HL-60 (cell line): ENCODE data around the gene TEX9.

Source experiments
- POLR2AphosphoS5 ChIP-seq: IDR thresholded peaks from 2 replicates; pipeline ENCODE4 v1.6.1; 2012; ENCODE audit warnings: low read depth
- TF ChIP-seq, protein P1 (sequence below): IDR thresholded peaks from one replicate; pipeline ENCODE4 v1.5.1; 2011; ENCODE audit warnings: low read length, control low read depth, inconsistent platforms; ENCODE audit not compliant: insufficient read depth

- TF ChIP-seq, protein P1, sequence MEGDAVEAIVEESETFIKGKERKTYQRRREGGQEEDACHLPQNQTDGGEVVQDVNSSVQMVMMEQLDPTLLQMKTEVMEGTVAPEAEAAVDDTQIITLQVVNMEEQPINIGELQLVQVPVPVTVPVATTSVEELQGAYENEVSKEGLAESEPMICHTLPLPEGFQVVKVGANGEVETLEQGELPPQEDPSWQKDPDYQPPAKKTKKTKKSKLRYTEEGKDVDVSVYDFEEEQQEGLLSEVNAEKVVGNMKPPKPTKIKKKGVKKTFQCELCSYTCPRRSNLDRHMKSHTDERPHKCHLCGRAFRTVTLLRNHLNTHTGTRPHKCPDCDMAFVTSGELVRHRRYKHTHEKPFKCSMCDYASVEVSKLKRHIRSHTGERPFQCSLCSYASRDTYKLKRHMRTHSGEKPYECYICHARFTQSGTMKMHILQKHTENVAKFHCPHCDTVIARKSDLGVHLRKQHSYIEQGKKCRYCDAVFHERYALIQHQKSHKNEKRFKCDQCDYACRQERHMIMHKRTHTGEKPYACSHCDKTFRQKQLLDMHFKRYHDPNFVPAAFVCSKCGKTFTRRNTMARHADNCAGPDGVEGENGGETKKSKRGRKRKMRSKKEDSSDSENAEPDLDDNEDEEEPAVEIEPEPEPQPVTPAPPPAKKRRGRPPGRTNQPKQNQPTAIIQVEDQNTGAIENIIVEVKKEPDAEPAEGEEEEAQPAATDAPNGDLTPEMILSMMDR, result no peak
- no peak for TF ChIP-seq POLR2AphosphoS5
Observed at GRCh38 chr15:56467616-56468015, 102.4 kb downstream of the TEX9 start.
